GM19035 (cell line): ENCODE data around the gene C2orf78.
"Not testable (repeated sequence)": the region's sequence is repeated elsewhere in the genome, so short reads cannot be mapped to it uniquely, and the experiment has no call there.

Experiments
- ATAC-seq: cut with Tn5 transposase; IDR thresholded peaks from one replicate; pipeline ENCODE4 v1.9.1; 2021; ENCODE audit not compliant: unreplicated experiment

The C2orf78 gene

GRCh38 chr2:73778867-73779466, 5.0 kb upstream of the C2orf78 start:
- ATAC-seq, result not testable (repeated sequence)

- ATAC-seq, result peak; percentile 99
Measured at GRCh38 chr2:73779467-73780236, 4.3 kb upstream of the C2orf78 start, which contains the start of gene DUSP11. DUSP11 (minus strand) TSS chr2:73780103; CDS start chr2:73779974, 129 bp downstream.

- no peak for ATAC-seq
Measured at GRCh38 chr2:73780237-73780582, 3.8 kb upstream of the C2orf78 start.

- not testable (repeated sequence) for ATAC-seq
Measured at GRCh38 chr2:73783402-73783801, 581 bp upstream of the C2orf78 start.

- no peak for ATAC-seq
Measured at GRCh38 chr2:73811878-73812277, 27.9 kb downstream of the C2orf78 start.

- no peak for ATAC-seq
Measured at GRCh38 chr2:73812635-73813034, 28.7 kb downstream of the C2orf78 start.

- no peak for ATAC-seq
Measured at GRCh38 chr2:73818296-73818695, 34.3 kb downstream of the C2orf78 start.

- ATAC-seq, result peak; percentile 80
Measured at GRCh38 chr2:73821227-73821626, 37.2 kb downstream of the C2orf78 start.

- ATAC-seq, result peak; percentile 11
Measured at GRCh38 chr2:73821669-73822068, 37.7 kb downstream of the C2orf78 start.

- ATAC-seq, result peak; percentile 61
Measured at GRCh38 chr2:73822276-73822675, 38.3 kb downstream of the C2orf78 start.

GRCh38 chr2:73822991-73823390, 39.0 kb downstream of the C2orf78 start:
- ATAC-seq, result no peak

- ATAC-seq, result no peak
Measured at GRCh38 chr2:73823416-73823815, 39.4 kb downstream of the C2orf78 start.

- ATAC-seq, result no peak
Measured at GRCh38 chr2:73823916-73824523, 40.0 kb downstream of the C2orf78 start.

GRCh38 chr2:73825408-73825807, 41.4 kb downstream of the C2orf78 start:
- no peak for ATAC-seq

GRCh38 chr2:73827018-73827417, 43.0 kb downstream of the C2orf78 start:
- ATAC-seq, result no peak

GRCh38 chr2:73827660-73828388, 43.8 kb downstream of the C2orf78 start:
- ATAC-seq, result no peak

GRCh38 chr2:73828389-73828817, 44.4 kb downstream of the C2orf78 start:
- no peak for ATAC-seq

- peak; percentile 89 for ATAC-seq
Measured at GRCh38 chr2:73828818-73829570, 45.0 kb downstream of the C2orf78 start, which contains the start of gene STAMBP. STAMBP (plus strand) TSS chr2:73828961; CDS start chr2:73830857, 1,896 bp downstream.

GRCh38 chr2:73830871-73831401, 47.0 kb downstream of the C2orf78 start:
- no peak for ATAC-seq

GRCh38 chr2:73832930-73833329, 48.9 kb downstream of the C2orf78 start:
- no peak for ATAC-seq
